Measurements from ENCODE around the gene CCDC86.

GRCh38 chr11:60857378-60858232, 15.7 kb downstream of the CCDC86 start:
- TF ChIP-seq CTCF (IDR thresholded peaks at IDR 0.05), result no peak
- TF ChIP-seq POLR2A (IDR thresholded peaks at IDR 0.05), result no peak
